Activated T-cell treated with anti-CD3 and anti-CD28 coated beads, Interleukin-2, amount 50 U/mL, for 72 hours (primary cell): ENCODE measurements around the gene RWDD2A. TPM values are rescaled to one million over a fixed set of nuclear protein-coding genes. Genes with fewer than 3 reads are reported as not detected.
A peak's percentile ranks its signal among the peaks of the same experiment; 100 is the strongest.
"Not testable (repeated sequence)": the region's sequence is repeated elsewhere in the genome, so short reads cannot be mapped to it uniquely, and the experiment has no call there.

Experiments used
- ATAC-seq, 2 donors: fragments of 150-1000 bp; cut with Tn5 transposase; replicated peaks in 1 of 2; 2 replicates each; pipeline ENCODE4 v1.10.0; 2021; ENCODE audit warnings: moderate library complexity in 2 of 2, mild to moderate bottlenecking in 1 of 2
- DNase-seq, 2 donors: peaks; one replicate each; pipeline ENCODE4 v3.0.0; 2021 to 2022; ENCODE audit warnings: mixed read lengths in 1 of 2
- H3K27ac Mint-ChIP-seq: one replicate; pipeline ENCODE4 v1.8.0; 2022; ENCODE audit warnings: mild to moderate bottlenecking, moderate library complexity, mixed read lengths
- H3K27me3 Mint-ChIP-seq: one replicate; pipeline ENCODE4 v1.8.0; 2022; ENCODE audit warnings: low read depth, mixed read lengths
- H3K36me3 Mint-ChIP-seq, 2 donors: one replicate each; pipeline ENCODE4 v1.8.0; 2022; ENCODE audit warnings: mixed read lengths in 2 of 2, mild to moderate bottlenecking in 1 of 2; ENCODE audit not compliant: insufficient read depth in 2 of 2
- H3K4me1 Mint-ChIP-seq: one replicate; pipeline ENCODE4 v1.8.0; 2022; ENCODE audit warnings: low read depth, mixed read lengths
- H3K4me3 Mint-ChIP-seq, 2 donors: one replicate each; pipeline ENCODE4 v1.8.0; 2022; ENCODE audit warnings: mild to moderate bottlenecking in 2 of 2, mixed read lengths in 2 of 2, moderate library complexity in 2 of 2
- H3K9me3 Mint-ChIP-seq, 2 donors: one replicate each; pipeline ENCODE4 v1.8.0; 2022; ENCODE audit warnings: mixed read lengths in 2 of 2
- total RNA-seq, 2 donors: library from RNA; stranded (reverse); gene quantifications; one replicate each; pipeline ENCODE4 v1.2.3, GENCODE V29; 2022

RWDD2A gene
- total RNA-seq, 2 donors from 2014 or later: 2.8 to 3.4 TPM

DNA sequence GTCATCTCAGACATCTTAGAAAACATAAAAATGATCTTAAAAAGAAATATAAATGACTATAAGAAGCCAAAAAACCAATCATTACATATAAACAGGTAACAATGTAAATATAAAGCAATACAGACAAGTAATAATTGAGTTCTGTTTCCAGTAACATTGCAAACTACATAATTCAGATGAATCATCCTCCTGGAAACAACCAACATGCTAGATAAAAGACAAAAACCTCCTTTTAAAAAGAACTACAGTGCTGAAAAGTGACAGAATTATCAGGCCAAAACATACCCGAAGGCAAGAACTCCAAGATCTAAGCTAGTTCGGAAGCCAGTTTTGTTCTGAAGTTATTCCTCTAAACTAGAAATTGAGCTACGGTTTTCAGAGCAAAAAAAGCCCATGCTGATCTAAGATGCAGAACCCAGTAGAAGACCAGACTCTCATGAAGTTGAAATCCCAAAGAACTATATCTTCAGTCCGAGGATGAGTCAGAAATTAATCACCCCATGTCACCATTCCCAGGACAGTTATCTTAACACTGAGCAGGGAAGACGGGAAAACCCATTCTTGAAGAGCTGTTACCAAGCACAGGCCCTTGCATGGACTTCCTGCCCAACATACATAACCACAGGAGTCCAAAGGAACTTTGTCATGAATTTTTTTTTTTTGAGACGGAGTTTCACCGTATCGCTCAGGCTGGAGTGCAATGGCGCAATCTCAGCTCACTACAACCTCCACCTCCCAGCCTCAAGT is 9.9 kb upstream of the RWDD2A start:
- Mint-ChIP-seq H3K27ac (peak overlapping the region; percentile 68), H3K36me3 (peaks cover 5 to 22% of the 10 kb centered on the region in 2 donors), H3K27me3 (no peaks in the 10 kb centered on the region), H3K4me3 (no peak overlapping the region), H3K4me1 (no peaks in the 10 kb centered on the region), H3K9me3 (no peaks in the 10 kb centered on the region)
- DNase-seq (no peak), ATAC-seq (no peak)

DNA sequence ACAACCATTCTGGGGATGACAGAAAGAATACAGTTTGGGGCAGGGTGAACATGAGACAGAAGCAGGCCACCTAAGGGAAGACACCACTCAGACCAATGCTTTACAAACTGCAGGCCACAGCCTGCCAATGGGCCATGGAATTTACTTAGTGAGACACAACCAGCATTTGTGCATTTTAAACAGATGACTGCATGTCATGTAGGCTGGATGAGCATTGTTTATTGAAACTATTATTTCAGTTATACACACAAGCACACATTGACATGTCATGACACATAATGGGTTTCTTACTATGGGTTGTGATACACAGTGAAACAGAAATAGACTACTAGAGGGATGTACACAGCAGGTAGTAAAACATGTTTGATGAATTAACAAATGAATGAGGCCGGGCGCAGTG is 8.1 kb upstream of the RWDD2A start:
- Mint-ChIP-seq H3K4me1 (peaks cover 10% of the 10 kb centered on the region), H3K4me3 (no peak overlapping the region), H3K36me3 (peaks cover 5 to 21% of the 10 kb centered on the region in 2 donors), H3K27ac (peak overlapping the region; percentile 35), H3K27me3 (no peaks in the 10 kb centered on the region), H3K9me3 (no peaks in the 10 kb centered on the region)
- DNase-seq: no peak
- ATAC-seq: no peak

DNA sequence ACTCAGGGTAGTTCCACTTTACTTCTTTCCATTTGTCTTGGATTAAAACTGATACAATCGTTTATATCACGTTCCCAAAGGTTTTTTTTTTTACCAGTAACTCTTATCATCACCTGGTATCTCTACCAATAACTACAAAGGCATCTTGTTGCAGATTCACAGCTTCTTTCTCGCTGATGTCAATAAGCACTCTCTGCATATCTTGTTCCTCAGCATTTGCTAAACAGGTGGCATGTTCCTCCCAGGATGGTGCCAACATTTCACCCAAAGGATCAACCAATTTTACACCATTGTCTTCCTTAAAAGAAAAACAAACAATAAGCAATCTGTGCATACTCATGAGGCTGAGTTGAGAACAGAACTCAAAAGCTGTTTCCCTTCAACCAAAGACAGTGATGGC is 4.7 kb upstream of the RWDD2A start:
- no peak for DNase-seq
- no peaks in the 10 kb centered on the region for H3K27me3 Mint-ChIP-seq
- H3K9me3 Mint-ChIP-seq: no peaks in the 10 kb centered on the region
- peaks cover 23% of the 10 kb centered on the region for H3K4me1 Mint-ChIP-seq
- ATAC-seq: no peak
- H3K36me3 Mint-ChIP-seq: peaks cover 8 to 14% of the 10 kb centered on the region in 2 donors
- H3K4me3 Mint-ChIP-seq: no peak overlapping the region
- no peak overlapping the region for H3K27ac Mint-ChIP-seq

DNA sequence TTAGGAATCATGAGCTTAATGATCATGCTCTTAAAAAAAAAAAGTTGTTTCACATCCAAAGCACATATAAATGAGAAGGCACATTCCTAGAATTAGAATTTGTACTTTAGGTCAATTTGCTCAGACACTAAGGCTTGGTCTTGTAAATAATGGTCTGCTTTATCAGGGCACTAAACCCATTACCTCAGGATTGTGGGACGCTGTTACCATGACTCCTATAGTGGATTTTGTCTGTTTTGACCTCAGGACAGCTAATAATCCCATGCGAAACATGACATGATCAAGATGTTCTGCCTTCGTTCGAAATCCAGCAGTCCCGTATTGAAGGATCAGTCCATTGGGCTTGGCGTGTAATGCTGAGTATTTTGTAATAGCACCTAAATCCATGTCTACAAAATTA is 2.5 kb upstream of the RWDD2A start:
- Mint-ChIP-seq H3K36me3 (peaks cover 5 to 6% of the 10 kb centered on the region in 2 donors), H3K27ac (no peak overlapping the region), H3K9me3 (no peaks in the 10 kb centered on the region), H3K4me3 (peak overlapping the region in 1 of 2 donors; percentile 61), H3K27me3 (no peaks in the 10 kb centered on the region), H3K4me1 (peaks cover 33% of the 10 kb centered on the region)
- DNase-seq (no peak), ATAC-seq (no peak)

DNA sequence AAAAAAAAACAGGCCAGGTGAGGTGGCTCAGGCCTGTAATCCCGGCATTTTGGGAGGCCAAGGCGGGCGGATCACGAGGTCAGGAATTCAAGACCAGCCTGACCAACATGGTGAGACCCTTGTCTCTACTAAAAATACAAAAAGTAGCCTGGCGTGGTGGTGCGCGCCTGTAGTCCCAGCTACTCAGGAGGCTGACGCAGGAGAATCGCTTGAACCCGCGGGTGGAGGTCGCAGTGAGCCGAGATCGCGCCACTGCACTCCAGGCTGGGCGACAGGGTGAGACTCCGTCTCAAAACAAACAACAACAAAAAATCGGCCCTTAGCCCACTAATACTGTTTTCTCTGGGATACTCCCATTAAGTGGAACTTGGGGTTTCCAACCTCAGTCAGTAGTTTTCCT is 1.2 kb upstream of the RWDD2A start:
- H3K4me3 Mint-ChIP-seq: peak overlapping the region; percentile 93 to 99
- ATAC-seq, H3K9me3 Mint-ChIP-seq, H3K36me3 Mint-ChIP-seq, DNase-seq, H3K27me3 Mint-ChIP-seq: not testable (repeated sequence)
- H3K27ac Mint-ChIP-seq: peak overlapping the region; percentile 93
- peaks cover 33% of the 10 kb centered on the region for H3K4me1 Mint-ChIP-seq

DNA sequence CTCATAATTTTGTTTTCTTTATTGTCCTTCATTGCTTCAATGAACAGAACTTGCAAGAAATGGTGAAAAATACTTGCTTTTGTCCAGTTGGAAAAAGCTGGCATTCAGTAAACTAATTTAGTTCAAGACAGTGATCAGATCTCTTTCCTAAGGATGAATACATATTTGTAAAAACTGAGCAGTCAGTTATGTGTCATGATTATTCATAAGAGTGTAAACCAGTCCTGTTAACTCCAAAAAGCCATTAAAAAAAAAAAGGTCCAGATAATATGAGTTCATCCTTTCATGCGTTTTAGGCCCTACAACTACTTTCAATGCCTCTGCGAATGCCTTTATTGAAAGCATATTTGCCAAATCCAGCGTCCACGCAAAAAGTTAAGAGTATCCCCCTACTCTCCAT is 701 bp upstream of the RWDD2A start:
- Mint-ChIP-seq H3K27ac (peak overlapping the region; percentile 93), H3K4me1 (peaks cover 33% of the 10 kb centered on the region), H3K9me3 (no peaks in the 10 kb centered on the region), H3K4me3 (peak overlapping the region; percentile 93 to 99), H3K36me3 (peaks cover 2 to 5% of the 10 kb centered on the region in 2 donors), H3K27me3 (no peaks in the 10 kb centered on the region)
- no peak for DNase-seq
- ATAC-seq: peak; percentile 8 to 11

DNA sequence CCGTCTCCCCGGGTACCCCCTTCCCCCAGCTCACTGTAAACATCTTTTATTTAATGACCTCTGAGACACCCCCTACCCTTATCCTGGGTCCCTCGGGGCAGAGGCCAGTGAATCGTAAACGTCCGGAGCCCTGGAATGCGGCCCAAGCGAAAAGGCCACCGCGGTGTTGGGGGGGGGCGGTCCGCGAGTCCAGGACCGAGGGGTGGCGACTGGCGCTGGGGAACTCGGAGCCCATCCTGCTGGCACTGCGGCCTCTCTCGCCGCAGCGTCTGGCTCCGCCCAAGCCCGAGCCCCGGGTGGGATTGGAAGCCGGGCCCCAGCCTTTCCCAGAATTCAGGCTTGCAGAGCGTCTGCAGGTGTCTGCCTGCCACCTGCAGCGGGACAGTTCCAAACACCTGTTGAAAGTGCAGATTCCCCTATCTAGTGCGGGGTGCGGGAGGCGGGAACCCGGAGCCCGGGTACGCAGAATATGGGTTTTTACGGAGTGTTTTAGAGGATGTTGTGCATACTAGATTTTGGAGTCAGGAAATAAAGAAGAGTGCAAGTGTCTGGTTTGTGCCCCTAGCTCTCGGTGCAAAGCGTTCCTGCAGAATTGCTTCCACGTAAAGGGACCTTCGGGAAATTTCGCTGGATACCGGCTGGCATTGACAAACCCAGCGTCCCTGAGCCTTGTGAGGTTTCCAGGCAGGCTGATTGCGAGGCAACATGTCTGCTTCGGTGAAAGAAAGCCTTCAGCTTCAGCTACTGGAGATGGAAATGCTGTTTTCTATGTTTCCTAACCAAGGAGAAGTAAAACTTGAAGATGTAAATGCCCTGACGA is 800 bp downstream of the RWDD2A start:
- H3K9me3 Mint-ChIP-seq: no peaks in the 10 kb centered on the region
- peak; percentile 26 to 27 for DNase-seq
- peaks cover 2 to 5% of the 10 kb centered on the region in 2 donors for H3K36me3 Mint-ChIP-seq
- H3K4me3 Mint-ChIP-seq: peak overlapping the region; percentile 93 to 99
- ATAC-seq: peak; percentile 12 to 28
- peaks cover 36% of the 10 kb centered on the region for H3K4me1 Mint-ChIP-seq
- H3K27ac Mint-ChIP-seq: no peak overlapping the region
- H3K27me3 Mint-ChIP-seq: no peaks in the 10 kb centered on the region

DNA sequence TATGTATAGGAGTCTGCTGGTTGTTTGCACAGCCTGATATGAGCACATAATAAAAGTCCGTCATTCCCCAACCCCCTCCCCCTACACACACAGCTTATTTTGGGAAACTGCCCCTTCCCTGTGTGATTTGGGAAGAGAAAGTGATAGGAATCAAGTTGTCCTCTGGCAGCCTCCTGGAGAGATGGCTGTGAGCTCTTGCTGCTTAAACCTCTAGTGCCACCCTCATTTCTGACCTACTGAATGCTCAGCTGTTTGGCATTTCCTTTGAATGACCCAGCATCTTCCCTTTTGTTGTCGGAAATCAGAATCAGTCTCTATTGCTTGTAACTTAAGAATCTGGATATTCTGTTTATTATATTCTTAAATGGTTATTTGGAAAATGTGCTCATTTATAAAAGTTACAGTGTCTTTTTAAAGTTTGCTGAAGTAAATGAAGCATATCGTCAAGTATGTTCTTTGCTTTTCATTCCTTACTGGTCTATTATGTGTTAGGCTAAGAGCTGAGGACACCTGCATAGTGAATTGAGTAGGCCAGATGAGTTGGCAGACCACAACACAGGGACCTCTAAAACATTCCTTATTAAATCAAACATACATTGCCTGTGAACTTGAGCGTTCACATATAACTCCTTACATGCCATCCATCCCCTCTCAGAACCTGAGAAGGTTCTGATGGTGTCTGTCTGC is 5.5 kb downstream of the RWDD2A start:
- Mint-ChIP-seq H3K27me3 (no peaks in the 10 kb centered on the region), H3K9me3 (no peaks in the 10 kb centered on the region), H3K27ac (no peak overlapping the region), H3K36me3 (no peaks in the 10 kb centered on the region), H3K4me1 (peaks cover 20% of the 10 kb centered on the region), H3K4me3 (no peak overlapping the region)
- DNase-seq (no peak), ATAC-seq (peak; percentile 17 to 24)

DNA sequence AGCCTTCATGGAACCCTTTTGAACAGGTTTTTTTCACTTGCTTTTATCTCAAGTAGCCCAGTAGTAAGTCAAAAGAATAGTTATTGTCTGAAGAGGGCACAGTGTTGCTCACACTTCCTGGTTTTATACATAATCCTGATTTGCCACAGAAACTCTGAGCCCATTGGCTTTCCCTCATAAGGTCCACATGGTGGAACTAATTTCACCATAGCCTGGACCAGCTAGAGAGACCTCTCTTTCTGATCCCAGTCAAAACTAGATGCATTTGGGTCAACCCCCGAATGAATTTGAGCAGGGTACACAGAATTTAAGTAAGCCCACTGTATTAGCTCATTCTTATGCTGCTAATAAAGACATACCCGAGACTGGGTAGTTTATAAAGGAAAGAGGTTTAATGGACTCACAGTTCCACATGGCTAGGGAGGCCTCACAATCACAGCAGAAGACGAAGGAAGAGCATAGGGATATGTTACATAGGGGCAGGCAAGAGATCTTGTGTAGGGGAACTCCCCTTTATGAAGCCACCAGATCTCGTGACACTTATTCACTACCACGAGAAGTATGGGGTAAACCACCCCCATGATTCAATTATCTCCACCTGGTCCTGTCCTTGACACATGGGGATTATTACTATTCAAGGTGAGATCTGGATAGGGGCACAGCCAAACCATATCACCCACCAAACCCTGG is 6.2 kb downstream of the RWDD2A start:
- no peaks in the 10 kb centered on the region for H3K27me3 Mint-ChIP-seq

DNA sequence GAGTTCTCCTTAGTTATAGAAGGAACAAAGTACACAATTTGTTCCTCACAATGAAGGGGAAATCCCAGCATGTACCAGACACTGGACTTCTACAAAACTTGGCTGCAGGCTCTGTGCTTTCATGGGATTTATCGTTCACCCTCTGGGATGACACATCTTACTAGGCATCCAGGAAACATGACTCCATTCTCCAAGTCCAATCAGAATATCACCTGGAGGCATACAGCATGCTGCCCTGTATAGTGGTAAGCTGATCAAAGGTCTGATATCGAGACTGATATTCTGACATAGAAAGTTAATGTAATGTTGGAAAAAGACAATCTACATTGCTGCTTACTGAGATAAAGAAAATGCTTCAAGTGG is 6.7 kb downstream of the RWDD2A start:
- Mint-ChIP-seq H3K27ac (no peak overlapping the region), H3K4me1 (peaks cover 12% of the 10 kb centered on the region), H3K9me3 (no peaks in the 10 kb centered on the region), H3K36me3 (no peaks in the 10 kb centered on the region), H3K27me3 (no peaks in the 10 kb centered on the region), H3K4me3 (no peak overlapping the region)
- DNase-seq (no peak), ATAC-seq (no peak)

More for the DNA sequence above, 6.2 kb downstream of the RWDD2A start:
- DNase-seq: peak in 1 of 2 donors; percentile 1
- Mint-ChIP-seq H3K27ac (no peak overlapping the region), H3K36me3 (no peaks in the 10 kb centered on the region), H3K4me3 (no peak overlapping the region), H3K9me3 (no peaks in the 10 kb centered on the region), H3K4me1 (peaks cover 17% of the 10 kb centered on the region)
- ATAC-seq: peak; percentile 45 to 74

DNA sequence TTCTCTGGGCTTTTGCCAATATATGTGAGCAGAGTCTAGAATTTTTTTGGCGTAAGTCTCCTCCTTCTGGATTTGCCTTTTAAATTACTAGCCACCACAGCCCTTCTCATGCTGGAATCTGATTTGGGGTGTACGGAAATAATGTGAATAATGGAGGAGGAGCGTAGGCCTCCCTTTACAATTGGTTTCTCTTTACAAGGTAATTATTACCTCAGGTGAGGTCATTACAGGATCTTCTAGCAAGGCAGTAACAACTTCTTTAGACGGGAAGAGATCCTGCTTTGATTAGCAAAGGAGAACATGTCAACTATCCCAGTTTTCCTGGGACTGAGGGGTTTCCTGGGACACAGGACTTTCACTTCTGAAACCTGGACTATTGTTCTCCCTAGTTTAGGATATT is 8.9 kb downstream of the RWDD2A start:
- DNase-seq (no peak), ATAC-seq (no peak)
- H3K4me1 Mint-ChIP-seq: peaks cover 10% of the 10 kb centered on the region
- H3K27me3 Mint-ChIP-seq: peaks cover 6% of the 10 kb centered on the region
- H3K4me3 Mint-ChIP-seq: no peak overlapping the region
- no peaks in the 10 kb centered on the region for H3K9me3 Mint-ChIP-seq
- H3K27ac Mint-ChIP-seq: no peak overlapping the region
- no peaks in the 10 kb centered on the region for H3K36me3 Mint-ChIP-seq

DNA sequence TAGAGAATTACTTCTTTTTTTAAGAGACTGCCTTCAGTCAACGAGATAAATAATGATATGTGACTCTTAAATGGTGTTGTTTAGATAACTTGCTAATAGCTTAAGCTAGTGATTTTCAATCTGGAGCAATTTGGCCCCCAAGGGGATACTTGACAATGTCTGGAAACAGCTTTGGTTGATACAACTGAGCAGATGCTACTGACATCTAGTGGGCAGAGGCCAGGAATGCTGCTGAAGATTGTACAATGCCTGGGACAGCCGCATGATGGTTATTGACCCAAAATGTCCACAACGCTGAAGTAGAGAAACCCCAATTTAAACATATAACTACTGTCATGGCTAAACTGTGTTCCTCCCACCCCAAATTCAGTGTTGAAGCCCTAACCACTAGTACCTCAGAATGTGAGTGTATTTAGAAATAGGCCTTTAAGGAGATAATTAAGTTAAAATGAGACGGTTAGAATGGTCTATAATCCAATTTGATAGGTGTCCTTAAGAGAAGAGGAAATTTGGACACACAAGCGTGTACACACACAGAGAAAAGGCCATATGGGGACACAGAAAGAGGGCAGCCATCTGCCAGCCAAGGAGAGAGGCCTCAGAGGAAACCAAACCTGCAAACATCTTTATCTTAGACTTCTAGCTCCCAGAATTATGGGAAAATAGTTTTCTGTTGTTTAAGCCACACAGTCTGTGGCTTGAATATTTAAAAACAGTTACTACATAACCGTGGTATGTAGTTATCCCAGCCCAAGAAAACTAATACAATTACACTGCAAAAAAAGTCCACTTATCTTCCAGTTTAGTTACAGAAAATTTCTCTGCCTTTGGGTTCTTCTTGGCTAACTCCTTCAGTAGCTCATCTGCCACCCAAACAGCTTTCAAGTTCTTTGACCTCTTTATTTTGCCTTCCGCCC is 22.2 kb downstream of the RWDD2A start:
- no peak overlapping the region for H3K27ac Mint-ChIP-seq
- no peaks in the 10 kb centered on the region for H3K36me3 Mint-ChIP-seq
- no peaks in the 10 kb centered on the region for H3K9me3 Mint-ChIP-seq
- ATAC-seq (peak; percentile 92 to 96), DNase-seq (peak; percentile 49 to 56)
- H3K27me3 Mint-ChIP-seq: peaks cover 6% of the 10 kb centered on the region
- peaks cover 4% of the 10 kb centered on the region for H3K4me1 Mint-ChIP-seq
- H3K4me3 Mint-ChIP-seq: no peak overlapping the region
